Central memory CD4-positive, alpha-beta T cell (primary cell): ENCODE measurements around the gene DSCAML1.

Experiments used
- DNase-seq: peaks from one replicate; pipeline ENCODE4 v3.0.0; 2022

DSCAML1 gene

DNA sequence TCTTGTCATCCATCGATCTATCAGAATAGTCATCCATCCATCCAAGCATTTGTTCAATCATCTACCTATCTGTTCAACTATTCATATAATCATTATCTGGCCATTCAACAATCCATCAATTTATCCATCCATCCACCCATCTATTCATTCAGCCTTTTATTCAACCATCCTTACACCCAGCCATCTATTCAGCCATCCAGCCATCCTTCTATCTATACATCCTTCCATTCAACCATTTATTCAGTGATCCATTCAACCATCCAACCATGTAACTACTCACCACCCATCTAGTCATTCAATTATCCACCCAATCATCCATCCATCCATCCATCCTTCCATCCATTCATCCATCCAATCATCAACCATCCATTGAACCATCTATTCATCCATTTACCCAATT, 362.5 kb downstream of the DSCAML1 start:
- no peak for DNase-seq

- DNase-seq: no peak
Measured at GRCh38 chr11:117433717-117434116, 363.3 kb downstream of the DSCAML1 start.

- DNase-seq: no peak
Measured at GRCh38 chr11:117431436-117431835, 365.6 kb downstream of the DSCAML1 start.

- DNase-seq: no peak
Measured at GRCh38 chr11:117430293-117430955, 366.6 kb downstream of the DSCAML1 start.

DNA sequence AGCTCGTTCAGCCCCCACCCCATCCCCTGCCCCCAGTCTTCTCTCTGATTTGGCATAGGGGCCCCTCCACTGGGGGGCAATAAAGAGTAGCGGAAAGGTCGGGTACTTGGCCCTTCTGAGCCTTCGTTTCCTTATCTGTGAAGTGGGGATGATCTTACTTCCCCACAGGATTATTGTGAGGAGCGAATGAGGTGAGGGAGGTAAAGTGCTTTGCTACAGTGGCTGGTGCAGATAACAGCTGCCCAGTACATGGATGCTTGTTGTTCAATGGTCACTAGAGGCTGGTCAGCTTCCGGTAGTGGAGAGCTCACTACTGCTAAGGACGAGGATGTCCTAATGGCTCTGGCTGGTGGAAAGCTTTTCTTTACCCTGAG, 368.2 kb downstream of the DSCAML1 start:
- no peak for DNase-seq

DNA sequence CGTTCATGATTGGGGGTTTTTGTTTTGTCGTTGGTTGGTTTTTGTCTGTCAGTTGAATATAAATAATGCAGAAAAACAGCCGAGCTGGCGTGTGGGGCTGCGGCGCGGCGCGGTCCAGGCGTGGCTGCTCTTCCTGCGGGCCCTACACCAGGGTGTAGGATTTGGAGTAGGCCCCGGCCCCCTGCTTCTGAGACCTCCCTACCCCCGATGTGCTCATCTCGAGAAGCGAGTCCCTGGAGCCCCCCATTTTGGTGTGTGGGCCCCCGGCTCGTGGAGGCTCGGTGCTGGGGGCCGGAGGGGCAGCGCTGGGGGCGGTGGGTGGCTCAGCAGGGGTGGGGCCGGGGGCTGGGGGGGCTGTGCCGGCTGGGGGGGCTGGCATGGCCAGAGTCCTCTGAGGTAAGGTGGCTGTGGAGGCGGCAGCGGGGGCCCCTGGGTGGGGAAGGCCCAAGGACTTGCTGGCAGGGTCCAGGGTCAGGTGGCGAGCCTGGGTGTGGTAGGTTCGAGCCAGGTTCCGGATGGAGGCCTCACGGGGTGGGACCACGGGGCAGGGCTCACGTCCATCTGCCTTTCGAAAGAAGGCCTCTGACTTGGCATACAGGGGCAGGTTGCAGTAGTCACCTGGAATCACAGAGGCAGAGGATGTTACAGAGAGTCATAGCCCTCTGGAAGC, 368.7 kb downstream of the DSCAML1 start:
- no peak for DNase-seq

DNA sequence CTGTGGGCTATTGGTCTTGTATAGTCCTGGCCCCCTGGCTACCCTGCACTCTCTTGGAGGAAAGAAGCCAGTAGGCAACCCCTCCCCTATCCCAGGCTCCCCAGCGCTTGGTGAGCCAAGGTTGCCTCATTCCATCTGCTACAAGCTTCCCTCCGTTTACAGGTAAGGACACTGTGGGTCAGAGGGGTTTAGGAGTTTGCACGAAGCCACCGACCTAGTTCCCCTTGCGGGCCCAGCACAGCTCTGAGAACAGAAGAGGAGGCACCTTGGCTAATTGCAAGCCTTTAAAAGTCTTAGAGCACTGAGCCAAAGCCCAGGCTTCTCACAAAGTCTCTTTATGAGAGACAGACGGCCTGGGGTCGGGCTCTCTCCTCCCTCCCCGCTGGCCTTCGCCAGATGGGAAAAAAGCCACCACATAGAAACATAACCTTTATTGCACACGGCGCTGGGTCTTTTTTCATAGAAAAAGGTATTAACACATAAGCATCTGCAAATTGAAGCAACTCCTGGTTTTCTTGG, 369.6 kb downstream of the DSCAML1 start:
- no peak for DNase-seq

DNA sequence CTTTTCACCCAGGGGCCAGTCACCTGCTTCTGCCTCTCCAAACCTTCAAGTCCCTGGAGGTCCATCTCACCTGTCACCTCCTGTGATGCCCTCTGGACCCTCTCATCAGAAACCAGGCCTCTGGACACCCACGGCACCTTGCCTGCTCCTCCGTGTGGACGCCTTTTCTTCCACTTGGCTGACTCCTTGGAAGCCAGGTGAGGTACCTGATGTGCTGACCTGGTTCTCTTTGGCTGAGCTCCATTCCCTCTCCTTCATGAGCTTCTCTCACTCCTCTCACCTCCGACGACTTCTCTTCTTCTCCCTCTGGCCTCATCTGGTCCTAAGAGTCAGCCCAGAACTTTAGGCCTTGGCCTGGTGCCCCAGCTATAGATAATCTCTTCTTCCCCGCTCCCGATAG, 370.1 kb downstream of the DSCAML1 start:
- no peak for DNase-seq

DNA sequence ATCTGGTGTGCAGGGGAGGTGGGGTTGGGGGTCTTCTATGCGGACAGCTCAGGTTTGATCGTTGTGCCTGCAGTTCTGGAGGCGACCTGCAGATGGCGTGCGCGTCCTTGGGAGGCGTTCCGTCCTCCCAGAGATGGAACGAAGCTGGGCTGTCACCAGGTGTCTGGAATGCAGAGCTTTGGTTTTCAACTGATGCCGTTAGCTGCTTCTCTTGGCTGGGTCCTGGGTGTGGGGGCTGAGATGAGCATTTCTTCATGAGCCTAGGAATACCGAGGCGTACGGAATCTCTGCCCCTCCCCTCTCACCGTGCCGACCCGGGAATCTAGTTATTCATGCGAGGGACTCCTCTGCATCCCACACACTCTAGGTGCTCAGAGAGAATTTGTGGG, 370.7 kb downstream of the DSCAML1 start:
- peak; percentile 33 for DNase-seq

DNA sequence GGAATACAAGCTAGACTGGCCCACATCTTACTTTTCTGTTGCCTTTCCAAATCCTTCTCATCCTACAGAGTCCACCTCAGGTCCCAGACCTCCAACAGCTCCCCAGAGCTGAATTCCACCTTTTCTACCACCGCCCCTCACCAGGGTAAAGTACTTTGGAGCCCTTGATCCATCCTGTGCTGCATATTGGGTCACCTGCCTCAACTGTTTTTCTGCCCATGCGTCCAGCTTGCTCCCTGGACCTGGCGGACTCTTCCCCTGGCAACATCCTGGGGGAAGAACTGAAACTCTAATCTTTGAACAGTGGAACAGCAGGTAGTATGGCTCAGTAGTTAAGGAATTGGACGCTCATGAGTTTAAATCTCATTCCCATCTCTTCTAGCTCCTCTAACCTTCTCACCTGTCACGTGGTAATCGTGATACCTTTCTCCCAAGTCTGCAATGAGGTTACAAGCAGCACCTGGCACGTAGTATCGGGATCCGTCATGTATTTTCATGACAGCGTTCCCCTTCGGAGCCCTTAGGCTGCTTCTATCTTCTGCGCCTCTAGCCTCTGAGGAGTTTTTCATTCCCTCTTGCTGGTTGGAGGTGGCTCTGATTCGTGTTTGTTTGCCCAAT, 371.2 kb downstream of the DSCAML1 start:
- no peak for DNase-seq

DNA sequence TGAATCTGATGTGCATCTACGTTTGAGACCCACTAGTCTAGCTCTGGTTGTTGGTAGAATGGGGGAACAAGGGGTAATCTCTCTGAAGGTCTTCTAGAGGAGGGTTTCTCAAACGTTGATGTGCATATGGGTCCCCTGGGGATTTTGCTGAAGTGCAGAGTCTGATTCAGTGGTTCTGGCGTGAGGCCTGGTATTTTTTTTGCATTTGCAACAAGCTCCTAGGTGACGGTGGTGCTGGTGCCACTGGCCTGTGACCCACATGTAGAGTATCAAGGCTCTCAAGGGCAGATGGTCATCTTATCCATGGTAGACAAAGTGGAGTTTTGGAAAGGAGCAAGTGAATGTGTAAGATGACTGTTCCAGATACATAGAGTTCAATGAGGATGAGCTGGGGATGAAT, 372.2 kb downstream of the DSCAML1 start:
- DNase-seq: no peak

- DNase-seq: no peak
Measured at GRCh38 chr11:117423046-117423575, 373.9 kb downstream of the DSCAML1 start.

DNA sequence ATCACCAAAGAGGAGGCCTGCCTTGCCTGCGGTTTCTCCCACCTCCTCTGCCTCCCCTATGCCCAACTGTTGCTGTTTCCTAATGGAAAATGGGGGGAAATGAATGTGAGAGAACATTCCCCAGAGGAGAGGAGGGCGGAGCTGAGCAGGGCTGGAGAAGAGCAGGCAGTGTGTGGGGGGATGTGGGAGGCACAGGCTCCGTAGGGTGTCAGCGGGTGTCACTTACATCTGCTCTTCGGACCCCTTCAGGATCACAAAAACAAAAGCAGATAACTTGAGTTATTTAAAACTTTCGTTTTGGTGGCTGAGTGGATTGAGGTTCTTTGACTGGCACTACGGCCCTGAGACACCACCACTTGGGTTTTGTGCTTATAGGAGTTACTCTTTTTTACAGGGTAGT, 375.5 kb downstream of the DSCAML1 start:
- no peak for DNase-seq

- no peak for DNase-seq
Measured at GRCh38 chr11:117421041-117421440, 376.0 kb downstream of the DSCAML1 start.

- no peak for DNase-seq
Measured at GRCh38 chr11:117420598-117420997, 376.4 kb downstream of the DSCAML1 start.

DNA sequence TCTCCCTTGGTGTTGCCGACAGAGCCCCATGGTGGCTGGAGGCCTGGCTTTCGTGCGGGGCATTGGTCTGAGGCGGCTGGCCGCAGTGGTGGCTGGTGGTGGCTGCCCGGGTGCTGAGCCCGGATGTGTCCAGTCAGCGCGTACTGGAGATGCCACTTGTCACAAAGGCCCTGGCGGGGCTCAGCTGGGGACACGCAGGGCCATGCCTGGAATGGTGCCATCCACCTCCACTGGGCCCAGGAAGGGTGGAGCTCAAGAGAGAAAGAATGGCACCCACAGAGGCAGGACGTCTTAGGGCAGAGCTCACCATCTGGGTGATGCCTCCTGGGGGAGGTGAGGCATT, 376.9 kb downstream of the DSCAML1 start:
- no peak for DNase-seq

DNA sequence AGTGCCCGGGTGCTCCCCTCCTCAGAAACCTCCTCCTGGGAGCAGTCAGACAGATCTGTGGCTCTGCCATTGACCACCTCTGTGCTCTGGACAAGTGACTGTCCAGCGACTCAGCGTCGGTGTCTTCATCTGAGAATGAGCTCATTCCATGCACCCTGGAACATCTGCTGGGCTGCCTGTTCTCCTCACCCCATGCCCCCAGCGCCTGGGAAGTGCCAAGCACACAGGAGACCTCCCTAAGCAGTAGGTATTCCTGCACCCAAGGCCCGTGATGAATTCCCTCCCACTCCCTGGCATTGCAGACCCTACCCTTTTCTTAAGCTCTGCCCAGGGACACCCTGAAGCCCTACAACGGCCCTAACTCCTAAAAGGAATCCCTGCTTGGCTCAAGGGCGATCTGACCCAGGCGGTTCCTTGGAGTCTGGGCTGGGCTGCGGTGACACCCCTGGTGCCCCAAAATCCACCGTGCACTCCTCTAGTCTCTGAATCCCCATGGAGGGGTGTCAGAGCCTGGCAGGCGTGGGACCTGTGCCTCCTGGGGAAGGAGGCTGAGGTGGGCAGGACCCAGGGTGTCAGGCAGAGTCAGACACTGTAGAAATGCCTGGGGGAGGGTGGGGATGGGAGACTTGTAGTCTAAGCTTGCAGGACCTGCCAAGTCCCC, 377.4 kb downstream of the DSCAML1 start:
- DNase-seq: no peak

DNA sequence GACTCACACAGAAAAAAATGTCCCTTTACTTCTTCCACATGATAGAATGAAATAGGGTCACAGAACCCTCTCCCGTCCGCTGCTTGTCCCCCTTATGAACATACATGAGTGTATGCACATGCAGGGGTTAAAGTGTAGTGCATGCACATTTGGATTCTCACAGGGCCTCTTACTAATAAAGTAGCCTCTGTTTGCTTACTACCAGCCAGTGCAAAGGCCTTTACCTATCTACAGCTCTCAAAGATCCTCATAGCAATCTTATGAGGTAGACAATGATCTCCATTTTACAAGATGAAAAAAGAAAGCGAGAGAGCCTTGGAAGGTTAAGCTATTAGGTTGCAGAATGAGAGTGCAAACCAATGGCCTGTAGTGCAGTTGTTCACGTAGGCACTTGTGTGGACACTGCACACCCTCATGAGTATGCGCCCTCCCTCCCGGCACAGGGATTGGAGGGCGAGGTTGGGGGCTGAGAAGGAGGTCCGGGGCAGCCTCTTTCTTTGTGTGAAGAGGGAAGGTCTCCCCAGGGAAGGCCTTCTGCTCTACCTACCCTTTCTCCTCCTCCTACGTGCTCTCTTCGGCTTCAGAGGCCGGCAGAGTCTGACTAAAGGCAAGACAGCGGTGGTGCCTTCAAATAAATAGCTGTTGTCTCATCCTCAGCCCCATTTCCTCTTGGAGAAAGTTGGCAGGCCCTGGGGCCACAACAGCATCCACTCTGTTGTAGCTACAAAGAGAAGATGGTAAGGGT, 378.1 kb downstream of the DSCAML1 start:
- no peak for DNase-seq

DNA sequence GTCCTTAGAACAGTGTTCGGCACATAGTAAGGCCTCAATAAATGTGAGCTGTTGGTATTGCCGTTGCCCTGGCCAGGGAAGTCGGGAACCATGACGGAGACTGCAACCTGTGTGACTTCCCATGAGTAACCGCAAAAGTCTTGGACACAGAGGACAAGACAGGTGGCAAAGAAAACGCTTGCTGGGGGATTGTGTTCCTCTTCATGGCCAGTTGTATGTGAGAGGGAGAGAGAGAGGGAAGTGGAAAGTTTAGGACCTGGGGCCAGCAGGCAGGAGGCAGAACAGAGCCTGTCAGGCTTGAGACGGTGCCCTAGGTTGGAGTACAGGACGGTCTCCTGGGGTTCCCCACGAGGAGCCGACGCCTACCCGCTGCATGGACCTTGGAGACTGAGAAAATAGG, 379.2 kb downstream of the DSCAML1 start:
- DNase-seq: no peak

DNA sequence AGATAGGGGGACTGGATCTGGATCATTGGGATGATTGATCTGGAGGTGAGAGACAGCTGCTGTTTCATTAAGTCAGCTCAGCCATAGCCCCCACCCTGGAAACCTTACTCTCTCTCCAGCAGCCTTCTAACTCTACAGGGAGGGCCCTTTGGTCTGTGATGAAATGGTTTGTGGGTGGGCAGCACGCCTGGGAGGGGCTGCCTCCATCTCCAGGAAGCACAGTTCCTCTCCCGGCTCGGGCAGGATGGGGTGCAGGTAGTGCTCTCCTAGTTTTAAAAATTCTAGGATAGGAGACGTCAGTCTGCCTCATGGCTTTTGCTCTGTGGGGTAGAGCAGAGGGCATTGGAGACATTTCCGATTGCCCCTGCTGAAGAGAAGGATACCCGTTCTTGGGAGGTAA, 379.7 kb downstream of the DSCAML1 start:
- no peak for DNase-seq

DNA sequence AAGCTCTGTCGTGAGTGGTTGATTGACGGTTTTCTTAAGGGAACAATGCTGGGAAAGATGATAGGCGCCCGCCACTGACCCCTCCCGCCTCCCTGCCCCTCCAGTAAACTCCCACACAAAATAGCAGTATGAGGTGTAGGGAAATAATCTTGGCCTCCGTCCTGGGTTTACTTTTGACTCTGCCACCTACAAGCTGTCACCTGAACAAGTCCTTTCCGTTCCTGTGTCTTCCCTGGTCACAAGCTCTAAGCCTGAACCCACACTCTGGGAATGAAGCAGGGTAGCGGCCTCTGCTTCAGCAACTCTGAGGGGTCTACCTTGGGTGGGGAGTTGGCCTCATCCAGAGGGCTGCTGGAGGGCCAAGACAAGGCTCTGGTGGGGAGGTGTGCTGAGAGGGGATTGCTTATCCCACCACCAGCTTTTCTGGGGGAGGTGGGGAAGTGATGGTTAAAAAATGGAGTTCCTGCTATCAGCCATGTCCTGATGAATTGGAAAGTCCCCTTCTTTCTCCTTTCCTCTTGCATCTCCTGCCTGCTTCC, 381.6 kb downstream of the DSCAML1 start:
- no peak for DNase-seq

DNA sequence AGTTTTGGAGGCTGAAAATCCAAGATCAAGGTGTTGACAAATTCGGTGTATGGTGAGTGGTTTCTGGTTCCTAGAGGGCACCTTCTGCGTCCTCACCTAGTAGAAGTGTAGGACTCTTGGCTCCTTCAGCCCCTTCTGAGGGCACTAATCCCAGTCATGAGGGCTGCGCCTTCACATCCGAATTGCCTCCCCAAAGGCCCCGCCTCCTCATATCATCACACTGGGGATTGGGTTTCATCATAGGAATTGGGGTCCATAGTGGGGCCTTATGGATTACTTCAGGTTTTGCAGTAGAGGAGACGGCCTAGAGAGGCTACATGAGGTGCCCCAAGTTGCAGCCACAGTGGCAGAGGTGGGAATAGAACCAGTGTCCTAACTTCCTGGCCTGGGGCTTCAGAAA, 382.3 kb downstream of the DSCAML1 start:
- DNase-seq: no peak

GRCh38 chr11:117413616-117414015, 383.4 kb downstream of the DSCAML1 start:
- no peak for DNase-seq
